Gastrocnemius medialis (tissue), 4 donors: Measurements from ENCODE around the gene MACROD1.

Experiments used
- CTCF ChIP-seq, 5 experiments: fragments of 450-650 bp in 3 of 5; fragments of 200-600 bp in 2 of 5; sonication (generic) in 2 of 5; IDR thresholded peaks in 4 of 5; conservative IDR thresholded peaks in 1 of 5; 1 replicate in 4 of 5; 2 replicates in 1 of 5; pipeline ENCODE4 v1.5.1; 2016 to 2019; ENCODE audit warnings: antibody characterized with exemption in 5 of 5, mild to moderate bottlenecking in 3 of 5, moderate library complexity in 3 of 5
- POLR2A ChIP-seq, 2 donors: fragments of 450-650 bp; IDR thresholded peaks; one replicate each; pipeline ENCODE4 v1.6.1; 2017; ENCODE audit warnings: antibody characterized with exemption in 2 of 2, mild to moderate bottlenecking in 2 of 2, moderate library complexity in 2 of 2

DNA sequence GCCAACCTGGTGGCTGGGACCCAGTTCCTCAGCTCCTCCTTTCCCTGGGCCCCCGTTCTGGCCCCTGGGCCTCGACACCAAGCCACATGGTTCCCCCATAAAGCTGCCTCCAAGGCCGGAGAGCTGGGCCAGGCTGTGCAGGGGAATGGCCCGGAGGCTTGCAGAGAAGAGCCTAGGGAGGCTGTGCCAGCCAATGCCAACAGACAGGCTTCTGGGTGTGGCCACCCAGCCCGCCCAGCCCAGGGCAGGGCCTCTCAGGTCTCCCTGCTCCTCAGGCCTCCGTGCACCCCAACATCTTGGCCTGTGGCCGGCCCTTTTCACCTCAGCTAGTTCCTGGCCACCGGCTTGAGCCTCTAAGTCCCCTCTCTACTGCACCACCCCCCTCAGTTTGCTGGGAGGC lies 147.6 kb downstream of the MACROD1 start:
- no peak for TF ChIP-seq POLR2A (IDR thresholded peaks at IDR 0.05)
- TF ChIP-seq CTCF (IDR thresholded peaks at IDR 0.05 in 4 of 5, conservative IDR thresholded peaks at IDR 0.05 in 1 of 5), result no peak
